Prostate gland (tissue), 2 donors: Measurements from ENCODE around the gene PSMD5. TPM values are rescaled to one million over a fixed set of nuclear protein-coding genes. Genes with fewer than 3 reads are reported as not detected.

Experiments
- DNase-seq: peaks from one replicate; pipeline ENCODE4 v3.0.0-alpha.2; 2019; ENCODE audit warnings: low spot score
- H3K27ac ChIP-seq, 2 donors: fragments of 200-600 bp; sonication (generic); 2 replicates each; pipeline ENCODE4 v1.5.1; 2017 to 2019
- H3K27me3 ChIP-seq: fragments of 200-600 bp; sonication (generic); replicated peaks from 2 replicates; pipeline ENCODE4 v1.5.1; 2019; ENCODE audit not compliant: insufficient read depth
- H3K36me3 ChIP-seq, 2 donors: fragments of 200-600 bp; sonication (generic); 1 replicate in 1 of 2; 2 replicates in 1 of 2; pipeline versions ENCODE4 v1.5.1 to v1.8.1; 2017 to 2019
- H3K4me1 ChIP-seq: fragments of 200-600 bp; sonication (generic); replicated peaks from 2 replicates; pipeline ENCODE4 v1.5.1; 2019
- H3K4me3 ChIP-seq, 2 donors: fragments of 200-600 bp; sonication (generic); 2 replicates each; pipeline ENCODE4 v1.5.1; 2017 to 2019
- H3K9me3 ChIP-seq: fragments of 200-600 bp; sonication (generic); 2 replicates; pipeline ENCODE4 v1.5.1; 2017
- POLR2A ChIP-seq: fragments of 450-650 bp; IDR thresholded peaks from one replicate; pipeline ENCODE4 v1.6.1; 2016; ENCODE audit warnings: antibody characterized with exemption, mild to moderate bottlenecking
- POLR2AphosphoS5 ChIP-seq: sonication (generic); formaldehyde crosslinking; IDR thresholded peaks from one replicate; pipeline ENCODE4 v1.6.1; 2017; ENCODE audit warnings: antibody characterized with exemption
- WGBS: methylation state at CpG from one replicate; pipeline ENCODE4 v1.1.5; 2018; 5-methylcytosine and 5-hydroxymethylcytosine counted together
- intact Hi-C: fragments of 100-400 bp; cut with DNase I; formaldehyde crosslinking; loops from one replicate; pipeline ENCODE4 v1.14.2; 2022
- total RNA-seq, 2 donors: library from RNA; depleted of rRNA; stranded (reverse); fragments of >200 nt; gene quantifications; one replicate each; pipeline ENCODE4 v1.1.0, GENCODE V29; 2016
- TF ChIP-seq, protein P1 (sequence below), 4 experiments: fragments of 200-600 bp in 2 of 4; fragments of 450-650 bp in 2 of 4; sonication (generic) in 2 of 4; IDR thresholded peaks; 1 replicate in 3 of 4; 2 replicates in 1 of 4; pipeline ENCODE4 v1.5.1; 2016 to 2019; ENCODE audit warnings: antibody characterized with exemption in 4 of 4, mild to moderate bottlenecking in 2 of 4, moderate library complexity in 2 of 4

The PSMD5 gene
- total RNA-seq, 2 donors from 2014 or later, result 30.0 to 36.3 TPM

DNA sequence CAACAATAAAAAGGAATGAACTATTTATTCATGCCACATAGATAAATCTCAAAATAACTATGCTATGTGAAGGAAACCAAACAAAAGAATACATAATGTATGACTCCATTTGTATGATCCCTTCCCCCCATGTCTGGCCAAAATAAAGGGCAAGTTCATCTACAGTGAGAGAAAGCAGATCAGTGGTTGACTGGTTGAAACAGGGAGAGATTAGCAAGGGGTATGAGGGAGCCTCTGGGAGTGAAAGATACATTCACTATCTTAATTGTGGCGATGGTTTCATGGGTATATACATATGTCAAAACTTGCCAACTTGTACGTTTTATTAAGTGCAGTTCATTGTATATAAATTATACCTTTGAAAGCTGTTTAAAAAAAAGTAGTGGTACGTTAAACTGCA, 4.8 kb downstream of the PSMD5 start:
- Histone ChIP-seq H3K27me3 (no peaks in the 10 kb centered on the region), H3K27ac (no peak overlapping the region), H3K36me3 (no peaks in the 10 kb centered on the region), H3K4me1 (no peaks in the 10 kb centered on the region), H3K4me3 (no peak overlapping the region), H3K9me3 (no peaks in the 10 kb centered on the region)
- intact Hi-C loops, result no loop called here
- TF ChIP-seq POLR2A, result no peak
- TF ChIP-seq, protein P1, sequence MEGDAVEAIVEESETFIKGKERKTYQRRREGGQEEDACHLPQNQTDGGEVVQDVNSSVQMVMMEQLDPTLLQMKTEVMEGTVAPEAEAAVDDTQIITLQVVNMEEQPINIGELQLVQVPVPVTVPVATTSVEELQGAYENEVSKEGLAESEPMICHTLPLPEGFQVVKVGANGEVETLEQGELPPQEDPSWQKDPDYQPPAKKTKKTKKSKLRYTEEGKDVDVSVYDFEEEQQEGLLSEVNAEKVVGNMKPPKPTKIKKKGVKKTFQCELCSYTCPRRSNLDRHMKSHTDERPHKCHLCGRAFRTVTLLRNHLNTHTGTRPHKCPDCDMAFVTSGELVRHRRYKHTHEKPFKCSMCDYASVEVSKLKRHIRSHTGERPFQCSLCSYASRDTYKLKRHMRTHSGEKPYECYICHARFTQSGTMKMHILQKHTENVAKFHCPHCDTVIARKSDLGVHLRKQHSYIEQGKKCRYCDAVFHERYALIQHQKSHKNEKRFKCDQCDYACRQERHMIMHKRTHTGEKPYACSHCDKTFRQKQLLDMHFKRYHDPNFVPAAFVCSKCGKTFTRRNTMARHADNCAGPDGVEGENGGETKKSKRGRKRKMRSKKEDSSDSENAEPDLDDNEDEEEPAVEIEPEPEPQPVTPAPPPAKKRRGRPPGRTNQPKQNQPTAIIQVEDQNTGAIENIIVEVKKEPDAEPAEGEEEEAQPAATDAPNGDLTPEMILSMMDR (IDR thresholded peaks at IDR 0.05), result no peak
- no peak for TF ChIP-seq POLR2AphosphoS5
- WGBS, result 80% methylated on average over 3 of the region's 3 CpGs
- no peak for DNase-seq

DNA sequence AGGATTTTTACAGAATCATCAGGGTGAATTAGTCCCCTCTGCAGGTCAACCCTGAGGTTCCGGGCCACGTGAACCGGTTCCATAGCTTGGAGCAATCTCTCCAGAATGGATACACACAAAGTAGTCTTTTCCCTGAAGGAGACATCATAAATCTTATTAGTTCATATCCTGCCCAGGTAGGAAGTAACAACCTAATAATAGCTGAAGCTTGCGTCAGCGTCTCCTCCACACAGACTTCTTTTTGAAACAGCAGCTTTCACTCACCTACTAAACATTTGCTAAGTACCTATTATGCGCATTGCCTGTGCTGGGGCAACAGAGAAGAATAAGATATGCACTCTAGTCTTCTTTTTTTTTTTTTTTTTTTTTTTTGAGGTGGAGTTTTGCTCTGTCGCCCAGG, 9.4 kb downstream of the PSMD5 start:
- WGBS, result 66% methylated on average over 7 of the region's 7 CpGs
- Histone ChIP-seq H3K4me3 (no peak overlapping the region), H3K4me1 (no peaks in the 10 kb centered on the region), H3K9me3 (no peaks in the 10 kb centered on the region), H3K27me3 (no peaks in the 10 kb centered on the region), H3K27ac (peak overlapping the region in 1 of 2 donors; percentile 47), H3K36me3 (peaks cover 0 to 4% of the 10 kb centered on the region in 2 donors)
- intact Hi-C loops, result no loop called here
- TF ChIP-seq POLR2A (no peak), POLR2AphosphoS5 (no peak)
- TF ChIP-seq, protein P1 (IDR thresholded peaks at IDR 0.05), result no peak
- no peak for DNase-seq

DNA sequence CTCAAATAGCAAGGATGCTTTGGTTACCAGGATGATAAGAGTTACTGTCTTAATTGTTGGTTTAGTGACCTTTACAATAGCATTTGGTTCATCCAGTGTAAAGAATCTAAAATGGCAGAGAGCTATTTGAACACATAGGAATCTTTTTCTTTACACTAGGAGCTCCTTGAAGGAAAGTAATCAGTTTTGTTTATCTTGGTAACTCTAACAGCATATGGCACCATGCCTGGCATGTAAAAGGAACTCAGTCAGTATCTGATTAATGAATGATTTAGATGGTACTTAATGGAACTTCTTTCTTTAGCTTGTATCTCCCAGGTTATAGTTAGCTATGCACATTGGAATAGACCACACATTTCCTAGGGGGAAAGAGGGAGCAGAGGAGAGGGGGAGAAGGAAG, 9.9 kb downstream of the PSMD5 start:
- DNase-seq, result peak; percentile 60
- TF ChIP-seq POLR2AphosphoS5 (peak; percentile 52), POLR2A (no peak)
- TF ChIP-seq, protein P1 (IDR thresholded peaks at IDR 0.05), result no peak
- intact Hi-C loops, result no loop called here

DNA sequence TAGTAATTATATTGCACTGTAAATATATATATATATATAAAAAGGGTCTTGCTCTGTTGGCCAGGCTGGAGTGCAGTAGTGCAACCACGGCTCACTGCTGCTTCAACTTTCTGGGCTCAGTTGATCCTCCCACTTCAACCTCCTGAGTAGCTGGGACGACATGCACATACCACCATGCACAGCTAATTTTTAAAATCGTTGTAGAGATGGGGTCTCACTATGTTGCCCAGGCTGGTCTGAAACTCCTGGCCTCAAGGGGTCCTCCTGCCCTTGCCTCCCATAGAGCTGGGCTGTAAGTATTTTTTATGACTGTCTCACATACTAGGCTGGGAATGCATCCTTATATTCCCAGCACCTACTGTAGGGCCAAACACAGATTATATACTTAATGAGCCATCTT, 11.9 kb downstream of the PSMD5 start:
- Histone ChIP-seq H3K9me3 (no peaks in the 10 kb centered on the region), H3K4me1 (no peaks in the 10 kb centered on the region), H3K36me3 (peaks cover 0 to 4% of the 10 kb centered on the region in 2 donors), H3K4me3 (no peak overlapping the region), H3K27me3 (no peaks in the 10 kb centered on the region), H3K27ac (no peak overlapping the region)
- intact Hi-C loops, result no loop called here
- no peak for DNase-seq
- WGBS, result 95% methylated on average over 3 of the region's 3 CpGs
- TF ChIP-seq, protein P1 (IDR thresholded peaks at IDR 0.05), result no peak
- TF ChIP-seq POLR2AphosphoS5 (no peak), POLR2A (no peak)

More for the DNA sequence above, 9.9 kb downstream of the PSMD5 start:
- no peaks in the 10 kb centered on the region for H3K9me3 ChIP-seq
- peak overlapping the region in 1 of 2 donors; percentile 47 for H3K27ac ChIP-seq
- no peaks in the 10 kb centered on the region for H3K27me3 ChIP-seq
- H3K36me3 ChIP-seq, result peaks cover 0 to 4% of the 10 kb centered on the region in 2 donors
- no peaks in the 10 kb centered on the region for H3K4me1 ChIP-seq
- H3K4me3 ChIP-seq, result no peak overlapping the region

DNA sequence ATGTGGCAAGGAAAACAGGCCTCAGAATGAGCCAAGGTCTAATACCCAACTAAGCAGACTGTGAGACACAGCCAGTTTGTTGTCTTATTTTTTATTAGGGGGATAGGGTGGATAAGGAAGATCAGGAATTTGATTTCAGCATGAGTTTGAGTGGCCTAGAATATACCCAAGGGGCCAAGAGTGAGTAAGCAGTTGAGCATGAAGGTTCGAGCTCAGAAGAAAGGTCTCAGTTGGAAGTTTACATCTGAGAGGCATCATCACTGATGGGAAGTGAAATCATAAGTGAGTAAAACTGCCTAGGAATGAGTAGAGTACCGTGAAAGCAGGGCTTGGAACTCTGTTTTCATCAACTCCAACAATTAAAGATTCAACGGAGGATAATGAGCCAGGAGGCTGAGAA, 12.6 kb downstream of the PSMD5 start:
- TF ChIP-seq POLR2A, result no peak
- TF ChIP-seq, protein P1 (IDR thresholded peaks at IDR 0.05), result no peak
- TF ChIP-seq POLR2AphosphoS5, result no peak
- H3K4me1 ChIP-seq, result no peaks in the 10 kb centered on the region
- H3K27me3 ChIP-seq, result no peaks in the 10 kb centered on the region
- peaks cover 0 to 4% of the 10 kb centered on the region in 2 donors for H3K36me3 ChIP-seq
- no peak overlapping the region for H3K4me3 ChIP-seq
- no peaks in the 10 kb centered on the region for H3K9me3 ChIP-seq
- no peak overlapping the region for H3K27ac ChIP-seq
- WGBS, result 96% methylated on average over 3 of the region's 3 CpGs
- intact Hi-C loops, result no loop called here
- no peak for DNase-seq
